Astrocyte of the cerebellum (primary cell): Measurements from ENCODE around the gene NKX2-3.

Experiments used
- DNase-seq: peaks from one replicate; pipeline ENCODE4 v3.0.0-alpha.2; 2011; ENCODE audit warnings: low read depth
- H3K4me3 ChIP-seq: 2 replicates; pipeline ENCODE4 v1.5.1; 2011; ENCODE audit warnings: mild to moderate bottlenecking, low read depth, low read length, moderate library complexity
- CTCF ChIP-seq: IDR thresholded peaks from 2 replicates; pipeline ENCODE4 v1.5.1; 2012; ENCODE audit warnings: low read length, low read depth, moderate library complexity, mild to moderate bottlenecking; ENCODE audit errors: missing control alignments
- in situ Hi-C: cut with HindIII; loops from 2 replicates; pipeline ENCODE4 v1.10.0; 2017; ENCODE audit warnings: low sequenced_read_pairs

The NKX2-3 gene

GRCh38 chr10:99532687-99533495 lies at the start of gene NKX2-3:
TSS of gene NKX2-3 (plus strand) at chr10:99532942. CDS start at chr10:99533132, 190 bp downstream.
- H3K4me3 ChIP-seq: no peak within 1 kb of the TSS

GRCh38 chr10:99484626-99485581 lies 47.8 kb upstream of the NKX2-3 start:
- no peak for DNase-seq
- TF ChIP-seq CTCF: no peak
- no peak overlapping the region for H3K4me3 ChIP-seq
- in situ Hi-C loops: no loop called here

More at GRCh38 chr10:99532687-99533495, at the start of gene NKX2-3:
- TF ChIP-seq CTCF: no peak
- no peak for DNase-seq
- in situ Hi-C loops: no loop called here

- H3K4me3 ChIP-seq: no peak overlapping the region
- in situ Hi-C loops: no loop called here
- DNase-seq: no peak
- no peak for TF ChIP-seq CTCF
These were observed 45.5 kb upstream of the NKX2-3 start for GRCh38 chr10:99487125-99487807.

- in situ Hi-C loops: no loop called here
- H3K4me3 ChIP-seq: no peak overlapping the region
- TF ChIP-seq CTCF: no peak
- no peak for DNase-seq
These were observed 43.5 kb upstream of the NKX2-3 start for GRCh38 chr10:99489271-99489670.

- in situ Hi-C loops: no loop called here
- no peak overlapping the region for H3K4me3 ChIP-seq
- no peak for TF ChIP-seq CTCF
- no peak for DNase-seq
These were observed 35.3 kb upstream of the NKX2-3 start for GRCh38 chr10:99497343-99498025.
